ENCODE data around the gene GPN1.
"Not testable (repeated sequence)": the region's sequence is repeated elsewhere in the genome, so short reads cannot be mapped to it uniquely, and the experiment has no call there.

Gene GPN1

GRCh38 chr2:27680571-27680970 is 51.7 kb downstream of the GPN1 start:
- H3K27ac ChIP-seq = no peak overlapping the region
- TF ChIP-seq CTCF (conservative IDR thresholded peaks at IDR 0.05) (no peak), ZFX (IDR thresholded peaks at IDR 0.05) (no peak)

GRCh38 chr2:27681841-27682240 is 53.0 kb downstream of the GPN1 start:
- H3K27ac ChIP-seq = no peak overlapping the region
- TF ChIP-seq CTCF (conservative IDR thresholded peaks at IDR 0.05) (no peak), ZFX (IDR thresholded peaks at IDR 0.05) (no peak)

- H3K27ac ChIP-seq = not testable (repeated sequence)
Measured at GRCh38 chr2:27682334-27682771, 53.5 kb downstream of the GPN1 start.

GRCh38 chr2:27683390-27684071 is 54.7 kb downstream of the GPN1 start:
- H3K27ac ChIP-seq = no peak overlapping the region
- TF ChIP-seq CTCF (conservative IDR thresholded peaks at IDR 0.05) (peak; percentile 96), ZFX (IDR thresholded peaks at IDR 0.05) (no peak)

- H3K27ac ChIP-seq = not testable (repeated sequence)
Measured at GRCh38 chr2:27685006-27685405, 56.2 kb downstream of the GPN1 start.

GRCh38 chr2:27685577-27685976 is 56.7 kb downstream of the GPN1 start:
- TF ChIP-seq ZFX (IDR thresholded peaks at IDR 0.05) (no peak), CTCF (conservative IDR thresholded peaks at IDR 0.05) (no peak)
- H3K27ac ChIP-seq = no peak overlapping the region

GRCh38 chr2:27687232-27687631 is 58.4 kb downstream of the GPN1 start:
- TF ChIP-seq CTCF (conservative IDR thresholded peaks at IDR 0.05) (no peak), ZFX (IDR thresholded peaks at IDR 0.05) (no peak)
- no peak overlapping the region for H3K27ac ChIP-seq

GRCh38 chr2:27689424-27689823 is 60.6 kb downstream of the GPN1 start:
- no peak overlapping the region for H3K27ac ChIP-seq
- no peak for TF ChIP-seq ZFX (IDR thresholded peaks at IDR 0.05)

GRCh38 chr2:27690052-27690451 is 61.2 kb downstream of the GPN1 start:
- no peak overlapping the region for H3K27ac ChIP-seq

More at GRCh38 chr2:27690052-27690451, 61.2 kb downstream of the GPN1 start:
- TF ChIP-seq ZFX (IDR thresholded peaks at IDR 0.05) (no peak), CTCF (conservative IDR thresholded peaks at IDR 0.05) (no peak)
